Measurements from ENCODE around the gene FRZB. TPM values are rescaled to one million over a fixed set of nuclear protein-coding genes. Genes with fewer than 3 reads are reported as not detected.

Gene FRZB
- total and polyA plus RNA-seq, 2 of the 13 experiments (the other 11 are each of a cell fraction or from before 2014, with no cell fraction given) = 0.04 to 1.2 TPM

DNA sequence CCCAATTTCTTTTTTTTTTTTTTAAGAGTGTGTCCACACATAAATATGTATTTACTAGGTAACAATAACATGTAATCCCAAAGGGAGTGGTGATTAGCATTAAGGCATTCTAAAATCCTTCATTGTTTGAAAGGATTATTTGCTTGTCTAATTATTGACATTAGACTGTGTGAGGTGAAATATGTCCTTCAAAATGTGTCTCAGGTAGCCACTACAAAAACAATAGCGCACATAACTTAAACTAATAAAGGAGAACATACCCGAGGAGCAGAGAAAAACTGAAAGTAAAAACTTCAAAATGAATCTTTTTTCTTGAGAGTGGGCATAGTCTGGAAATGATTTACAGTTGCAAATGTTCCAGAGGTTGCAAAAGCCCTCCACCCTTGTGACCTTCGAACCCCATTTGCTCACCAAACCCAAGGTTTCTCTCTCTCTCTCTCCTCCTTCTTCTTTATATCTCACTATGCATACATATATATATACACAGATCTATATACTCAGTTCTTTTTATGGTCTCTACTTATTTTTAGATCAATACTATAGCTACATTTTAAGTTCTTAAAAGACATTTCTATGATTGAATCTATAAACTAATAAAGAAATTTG lies 24.4 kb upstream of the FRZB start (continued):
- no peak for TF ChIP-seq ZNF609 (CRISPR knock-in tag; IDR thresholded peaks at IDR 0.05; ENCODE audit: borderline replicate concordance)
- TF ChIP-seq ZNF205 (CRISPR knock-in tag; IDR thresholded peaks at IDR 0.05) = no peak
- no peak for TF ChIP-seq ZNF136 (CRISPR knock-in tag; IDR thresholded peaks at IDR 0.05; ENCODE audit: low read depth)
- no peak for TF ChIP-seq ZSCAN20 (CRISPR knock-in tag; IDR thresholded peaks at IDR 0.05; ENCODE audit: borderline replicate concordance)
- no peak for TF ChIP-seq TBP (CRISPR knock-in tag; IDR thresholded peaks at IDR 0.05)
- TF ChIP-seq HNF1A (IDR thresholded peaks at IDR 0.05; ENCODE audit: low read depth) = peak; percentile 92
- peak; percentile 89 for TF ChIP-seq HNF1A (CRISPR knock-in tag; IDR thresholded peaks at IDR 0.05; ENCODE audit: borderline replicate concordance)
- no peak for TF ChIP-seq SOX13 (IDR thresholded peaks at IDR 0.05)
- peak in 1 of 2 experiments; percentile 64; a peak in 2 of 4 replicates for TF ChIP-seq SOX13 (CRISPR knock-in tag; conservative IDR thresholded peaks at IDR 0.05 in 1 of 2, IDR thresholded peaks at IDR 0.05 in 1 of 2)
- TF ChIP-seq ZNF430 (CRISPR knock-in tag; IDR thresholded peaks at IDR 0.05) = no peak
- no peak for TF ChIP-seq ZNF253 (CRISPR knock-in tag; IDR thresholded peaks at IDR 0.05; ENCODE audit: borderline replicate concordance)
- no peak for TF ChIP-seq ZNF788 (CRISPR knock-in tag; IDR thresholded peaks at IDR 0.05; ENCODE audit: borderline replicate concordance)
- no peak for TF ChIP-seq XBP1 (CRISPR knock-in tag; IDR thresholded peaks at IDR 0.05)
- TF ChIP-seq POGZ (CRISPR knock-in tag; IDR thresholded peaks at IDR 0.05) = peak; percentile 61; the same call in 1 of the 2 replicates
- TF ChIP-seq ZNF777 (CRISPR knock-in tag; IDR thresholded peaks at IDR 0.05) = no peak
- no peak for TF ChIP-seq SSRP1 (CRISPR knock-in tag; IDR thresholded peaks at IDR 0.05)
- TF ChIP-seq FOXP4 (CRISPR knock-in tag; IDR thresholded peaks at IDR 0.05) = 0 out of 2 replicates have a peak, but pooled peaks have one; percentile 50
- TF ChIP-seq IRF2 (CRISPR knock-in tag; IDR thresholded peaks at IDR 0.05) = peak; percentile 47; the same call in 1 of the 2 replicates

All from HepG2 (cell line).